Measurements from ENCODE around the gene HDDC2.

GRCh38 chr6:125294036-125294435 lies 7.7 kb downstream of the HDDC2 start:
- TF ChIP-seq, protein P1, sequence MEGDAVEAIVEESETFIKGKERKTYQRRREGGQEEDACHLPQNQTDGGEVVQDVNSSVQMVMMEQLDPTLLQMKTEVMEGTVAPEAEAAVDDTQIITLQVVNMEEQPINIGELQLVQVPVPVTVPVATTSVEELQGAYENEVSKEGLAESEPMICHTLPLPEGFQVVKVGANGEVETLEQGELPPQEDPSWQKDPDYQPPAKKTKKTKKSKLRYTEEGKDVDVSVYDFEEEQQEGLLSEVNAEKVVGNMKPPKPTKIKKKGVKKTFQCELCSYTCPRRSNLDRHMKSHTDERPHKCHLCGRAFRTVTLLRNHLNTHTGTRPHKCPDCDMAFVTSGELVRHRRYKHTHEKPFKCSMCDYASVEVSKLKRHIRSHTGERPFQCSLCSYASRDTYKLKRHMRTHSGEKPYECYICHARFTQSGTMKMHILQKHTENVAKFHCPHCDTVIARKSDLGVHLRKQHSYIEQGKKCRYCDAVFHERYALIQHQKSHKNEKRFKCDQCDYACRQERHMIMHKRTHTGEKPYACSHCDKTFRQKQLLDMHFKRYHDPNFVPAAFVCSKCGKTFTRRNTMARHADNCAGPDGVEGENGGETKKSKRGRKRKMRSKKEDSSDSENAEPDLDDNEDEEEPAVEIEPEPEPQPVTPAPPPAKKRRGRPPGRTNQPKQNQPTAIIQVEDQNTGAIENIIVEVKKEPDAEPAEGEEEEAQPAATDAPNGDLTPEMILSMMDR (IDR thresholded peaks at IDR 0.05; ENCODE audit: low read length) = no peak
- TF ChIP-seq EZH2 (optimal IDR thresholded peaks at IDR 0.05; ENCODE audit: low read depth, low read length) = no peak
- no peak for TF ChIP-seq EZH2phosphoT487 (IDR thresholded peaks at IDR 0.05; ENCODE audit: low read length)
